Caco-2 (cell line): ENCODE measurements around the gene DENND1B. TPM values are rescaled to one million over a fixed set of nuclear protein-coding genes. Genes with fewer than 3 reads are reported as not detected.

Experiments
- BruUV-seq: library from RNA; stranded (reverse); fragments of 400-500 nt; replicated peaks from 2 replicates; lab custom pipeline; 2021; lab: Mats Ljungman, UMichigan
- CTCF ChIA-PET: fragments of 300-600 bp; sonication (Branson Sonifier 250); formaldehyde crosslinking; loops from one replicate; lab custom pipeline; 2022; ENCODE audit warnings: antibody characterized with exemption; lab: Charles Lee
- POLR2A ChIA-PET: fragments of 300-600 bp; sonication (Branson Sonifier 250); formaldehyde crosslinking; loops from one replicate; lab custom pipeline; 2022; ENCODE audit warnings: antibody characterized with exemption; lab: Charles Lee
- DNase-seq, 2 experiments: peaks; one replicate each; pipeline versions ENCODE4 v3.0.0 to v3.0.0-alpha.2; 2020 to 2022
- H3K27me3 ChIP-seq: replicated peaks from 2 replicates; pipeline ENCODE4 v1.6.0; 2011; ENCODE audit warnings: low read length; ENCODE audit not compliant: control insufficient read depth, insufficient read depth
- H3K36me3 ChIP-seq: 2 replicates; pipeline ENCODE4 v1.5.1; 2011; ENCODE audit warnings: low read length; ENCODE audit not compliant: control insufficient read depth, insufficient read depth
- H3K4me1 ChIP-seq: fragments of 250-450 bp; sonication (Bioruptor Pico); 2 replicates; pipeline ENCODE4 v1.5.1; 2020; ENCODE audit warnings: mild to moderate bottlenecking
- H3K4me3 ChIP-seq: 2 replicates; pipeline ENCODE4 v1.5.1; 2011; ENCODE audit warnings: low read depth, mild to moderate bottlenecking, control low read depth, low read length
- H3K9me3 ChIP-seq: fragments of 250-450 bp; sonication (Bioruptor Pico); 2 replicates; pipeline ENCODE4 v1.5.1; 2020; ENCODE audit warnings: mild to moderate bottlenecking, moderate library complexity
- H3K27ac Mint-ChIP-seq: one replicate; pipeline ENCODE4 v1.8.0; 2022; ENCODE audit warnings: mixed read lengths; ENCODE audit not compliant: unreplicated experiment
- H3K27me3 Mint-ChIP-seq: one replicate; pipeline ENCODE4 v1.8.0; 2022; ENCODE audit warnings: mixed read lengths; ENCODE audit not compliant: insufficient read depth, unreplicated experiment
- H3K36me3 Mint-ChIP-seq: one replicate; pipeline ENCODE4 v1.8.0; 2022; ENCODE audit warnings: mild to moderate bottlenecking, mixed read lengths; ENCODE audit not compliant: insufficient read depth, unreplicated experiment
- H3K4me1 Mint-ChIP-seq: one replicate; pipeline ENCODE4 v1.8.0; 2022; ENCODE audit warnings: low read depth, mixed read lengths; ENCODE audit not compliant: unreplicated experiment
- H3K4me3 Mint-ChIP-seq: one replicate; pipeline ENCODE4 v1.8.0; 2022; ENCODE audit warnings: mild to moderate bottlenecking, moderate library complexity, mixed read lengths; ENCODE audit not compliant: unreplicated experiment
- H3K9me3 Mint-ChIP-seq: one replicate; pipeline ENCODE4 v1.8.0; 2022; ENCODE audit warnings: mixed read lengths; ENCODE audit not compliant: unreplicated experiment
- intact Hi-C: fragments of 100-400 bp; cut with micrococcal nuclease; formaldehyde crosslinking; loops from one replicate; pipeline ENCODE4 v1.10.0; 2022; ENCODE audit not compliant: unreplicated experiment
- total RNA-seq: library from RNA; stranded (reverse); gene quantifications from 2 replicates; pipeline ENCODE4 v1.2.3, GENCODE V29; 2022
- TF ChIP-seq, protein P1 (sequence below), 2 experiments: fragments of 200-600 bp in 1 of 2; IDR thresholded peaks; 1 replicate in 1 of 2; 2 replicates in 1 of 2; pipeline versions ENCODE4 v1.5.1 to v1.8.0; 2011 to 2022; ENCODE audit warnings: antibody characterized with exemption in 1 of 2, control low read depth in 1 of 2, inconsistent platforms in 1 of 2, low read depth in 1 of 2, low read length in 1 of 2, mild to moderate bottlenecking in 1 of 2, moderate library complexity in 1 of 2; ENCODE audit not compliant: insufficient read depth in 1 of 2, severe bottlenecking in 1 of 2, unreplicated experiment in 1 of 2

DENND1B gene
- total RNA-seq, 1 experiment from 2014 or later, result 9.6 TPM

GRCh38 chr1:197774466-197775281, 606 bp downstream of the DENND1B start:
- H3K4me3 ChIP-seq, result peak overlapping the region; percentile 66
- Mint-ChIP-seq H3K4me1 (peaks cover 7% of the 10 kb centered on the region), H3K27me3 (no peaks in the 10 kb centered on the region), H3K4me3 (peak overlapping the region; percentile 83), H3K36me3 (no peaks in the 10 kb centered on the region), H3K27ac (peak overlapping the region; percentile 80), H3K9me3 (no peaks in the 10 kb centered on the region)
- ChIA-PET POLR2A (no interaction called here), CTCF (interaction anchor here (0.6 to 0.7 kb wide), 2 partner anchors 81 to 126 kb away, joined by 4 read pairs; no protein-coding TSS in a partner anchor)
- 0 out of 2 replicates have a peak, but pooled peaks cover 17% of the 10 kb centered on the region for H3K4me1 ChIP-seq
- H3K9me3 ChIP-seq, result no peaks in the 10 kb centered on the region
- H3K27me3 ChIP-seq, result no peaks in the 10 kb centered on the region
- intact Hi-C loops, result loop anchor here (1.0 to 5.0 kb wide), 3 partner anchors 94 to 154 kb away; partner anchors contain the start of gene LHX9
- no TSS peak for BruUV-seq
- no peaks in the 10 kb centered on the region for H3K36me3 ChIP-seq
- TF ChIP-seq, protein P1, sequence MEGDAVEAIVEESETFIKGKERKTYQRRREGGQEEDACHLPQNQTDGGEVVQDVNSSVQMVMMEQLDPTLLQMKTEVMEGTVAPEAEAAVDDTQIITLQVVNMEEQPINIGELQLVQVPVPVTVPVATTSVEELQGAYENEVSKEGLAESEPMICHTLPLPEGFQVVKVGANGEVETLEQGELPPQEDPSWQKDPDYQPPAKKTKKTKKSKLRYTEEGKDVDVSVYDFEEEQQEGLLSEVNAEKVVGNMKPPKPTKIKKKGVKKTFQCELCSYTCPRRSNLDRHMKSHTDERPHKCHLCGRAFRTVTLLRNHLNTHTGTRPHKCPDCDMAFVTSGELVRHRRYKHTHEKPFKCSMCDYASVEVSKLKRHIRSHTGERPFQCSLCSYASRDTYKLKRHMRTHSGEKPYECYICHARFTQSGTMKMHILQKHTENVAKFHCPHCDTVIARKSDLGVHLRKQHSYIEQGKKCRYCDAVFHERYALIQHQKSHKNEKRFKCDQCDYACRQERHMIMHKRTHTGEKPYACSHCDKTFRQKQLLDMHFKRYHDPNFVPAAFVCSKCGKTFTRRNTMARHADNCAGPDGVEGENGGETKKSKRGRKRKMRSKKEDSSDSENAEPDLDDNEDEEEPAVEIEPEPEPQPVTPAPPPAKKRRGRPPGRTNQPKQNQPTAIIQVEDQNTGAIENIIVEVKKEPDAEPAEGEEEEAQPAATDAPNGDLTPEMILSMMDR (IDR thresholded peaks at IDR 0.05; ENCODE audit: insufficient read depth in 1 of 2, low read depth in 1 of 2, low read length in 1 of 2, severe bottlenecking in 1 of 2, unreplicated experiment in 1 of 2), result no peak
- DNase-seq, result peak; percentile 56 to 74

DNA sequence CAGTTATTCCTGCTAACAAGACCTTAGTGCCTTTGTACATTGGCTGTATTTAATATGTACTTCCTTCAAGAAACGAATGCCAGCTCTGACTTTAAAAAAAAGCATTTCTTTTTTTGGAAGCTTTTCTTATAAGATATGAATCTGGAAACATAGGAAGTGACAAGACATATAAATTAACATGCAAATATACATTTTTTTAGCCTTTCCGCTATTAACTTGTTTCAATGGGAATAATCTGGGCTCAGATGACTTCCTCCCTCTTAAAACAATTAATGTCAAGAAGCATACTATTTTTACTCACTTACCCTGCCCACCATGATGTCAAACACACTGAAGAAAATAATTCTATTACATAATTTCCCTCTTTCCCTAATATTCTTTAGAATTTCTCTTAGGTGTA, 1.4 kb downstream of the DENND1B start:
- TF ChIP-seq, protein P1 (IDR thresholded peaks at IDR 0.05; ENCODE audit: insufficient read depth in 1 of 2, low read depth in 1 of 2, low read length in 1 of 2, severe bottlenecking in 1 of 2, unreplicated experiment in 1 of 2), result no peak
- no peaks in the 10 kb centered on the region for H3K9me3 Mint-ChIP-seq
- CTCF ChIA-PET, result no interaction called here
- no peaks in the 10 kb centered on the region for H3K27me3 ChIP-seq
- no peaks in the 10 kb centered on the region for H3K36me3 ChIP-seq
- peaks cover 7% of the 10 kb centered on the region for H3K4me1 Mint-ChIP-seq
- H3K4me3 Mint-ChIP-seq, result peak overlapping the region; percentile 83
- H3K27ac Mint-ChIP-seq, result no peak overlapping the region
- BruUV-seq, result TSS peak; percentile 32
- 0 out of 2 replicates have a peak, but pooled peaks cover 17% of the 10 kb centered on the region for H3K4me1 ChIP-seq
- DNase-seq, result no peak
- H3K36me3 Mint-ChIP-seq, result no peaks in the 10 kb centered on the region
- POLR2A ChIA-PET, result no interaction called here
- peak overlapping the region; percentile 66; the same call in 1 of the 2 replicates for H3K4me3 ChIP-seq
- intact Hi-C loops, result loop anchor here (2.0 kb wide), 1 partner anchor 95 kb away; no protein-coding TSS in a partner anchor
- H3K27me3 Mint-ChIP-seq, result no peaks in the 10 kb centered on the region
- no peaks in the 10 kb centered on the region for H3K9me3 ChIP-seq

DNA sequence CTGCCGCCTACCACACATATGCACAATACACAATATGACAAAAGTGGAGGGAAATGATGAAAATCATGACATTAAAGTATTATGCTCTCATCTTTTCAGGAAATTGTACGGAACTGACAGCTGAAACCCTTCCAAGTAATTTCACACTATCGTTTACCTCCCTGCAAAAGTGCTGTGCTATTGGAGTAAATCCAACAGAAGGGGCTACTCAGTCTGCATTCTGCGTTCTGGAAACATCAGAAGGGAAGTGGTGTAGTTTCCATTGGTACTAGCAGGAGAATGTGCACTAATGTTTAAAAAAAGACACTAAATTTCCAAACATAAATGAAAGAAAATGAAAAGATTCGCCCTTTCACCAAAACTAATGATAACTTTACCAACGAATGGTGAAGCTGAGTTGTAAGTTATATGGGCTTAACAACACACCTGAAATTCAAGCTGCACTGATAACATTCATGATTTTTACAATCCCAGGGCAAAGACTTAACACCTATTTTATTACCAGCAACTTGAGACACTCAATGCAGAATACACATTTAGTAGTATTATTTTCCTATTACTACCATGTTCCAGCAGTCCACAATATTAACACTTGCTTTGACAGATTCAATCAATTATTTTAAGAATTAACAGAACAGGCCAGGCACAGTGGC, 3.2 kb downstream of the DENND1B start:
- TF ChIP-seq, protein P1 (IDR thresholded peaks at IDR 0.05; ENCODE audit: insufficient read depth in 1 of 2, low read depth in 1 of 2, low read length in 1 of 2, severe bottlenecking in 1 of 2, unreplicated experiment in 1 of 2), result no peak
- no peaks in the 10 kb centered on the region for H3K9me3 Mint-ChIP-seq
- no peaks in the 10 kb centered on the region for H3K27me3 Mint-ChIP-seq
- DNase-seq, result no peak
- no peaks in the 10 kb centered on the region for H3K27me3 ChIP-seq
- BruUV-seq, result no TSS peak
- H3K27ac Mint-ChIP-seq, result no peak overlapping the region
- 0 out of 2 replicates have a peak, but pooled peaks cover 17% of the 10 kb centered on the region for H3K4me1 ChIP-seq
- no peak overlapping the region for H3K4me3 Mint-ChIP-seq
- intact Hi-C loops, result no loop called here
- ChIA-PET POLR2A (no interaction called here), CTCF (interaction anchor here (0.5 kb wide), 1 partner anchor 383 kb away, joined by 3 read pairs; no protein-coding TSS in a partner anchor)
- no peaks in the 10 kb centered on the region for H3K36me3 Mint-ChIP-seq
- no peaks in the 10 kb centered on the region for H3K36me3 ChIP-seq
- H3K4me1 Mint-ChIP-seq, result peaks cover 7% of the 10 kb centered on the region
- no peak overlapping the region for H3K4me3 ChIP-seq
- no peaks in the 10 kb centered on the region for H3K9me3 ChIP-seq
